ENCODE results near the gene TMEM132C. TPM values are rescaled to one million over a fixed set of nuclear protein-coding genes. Genes with fewer than 3 reads are reported as not detected.

Gene TMEM132C
- polyA plus RNA-seq, 1 of the 3 experiments (the other 2 are of a cell fraction): not detected

GRCh38 chr12:128513331-128513730 is 246.4 kb downstream of the TMEM132C start (continued):
- no peak for TF ChIP-seq IRF3 (IDR thresholded peaks at IDR 0.05; ENCODE audit: low read depth, low read length)
- TF ChIP-seq YY1 (IDR thresholded peaks at IDR 0.05; ENCODE audit: low read depth): no peak
- TF ChIP-seq EZH2phosphoT487 (IDR thresholded peaks at IDR 0.05; ENCODE audit: borderline replicate concordance, low read depth): no peak

- Histone ChIP-seq H3K36me3 (replicated peaks in 1 of 2; ENCODE audit: control insufficient read depth in 1 of 2, insufficient read depth in 2 of 2, low read length in 1 of 2) (no peaks in the 10 kb centered on the region), H3K27me3 (ENCODE audit: insufficient read depth) (no peaks in the 10 kb centered on the region), H3K9ac (no peak overlapping the region), H3F3A (replicated peaks; ENCODE audit: insufficient read depth) (no peaks in the 10 kb centered on the region), H3K4me3 (ENCODE audit: low read depth in 2 of 2, low read length in 1 of 2) (no peak overlapping the region), H3K79me2 (ENCODE audit: insufficient read depth) (no peaks in the 10 kb centered on the region), H4K20me1 (ENCODE audit: insufficient read depth) (no peaks in the 10 kb centered on the region), H3K4me1 (ENCODE audit: control insufficient read depth in 1 of 2, insufficient read depth in 2 of 2, low read depth in 1 of 2, low read length in 1 of 2) (no peaks in the 10 kb centered on the region), H3K9me3 (no peaks in the 10 kb centered on the region), H3K4me2 (no peak overlapping the region), H3K27ac (ENCODE audit: low read depth in 2 of 2, low read length in 1 of 2) (no peak overlapping the region), H3K9me2 (no peaks in the 10 kb centered on the region), H2AFZ (ENCODE audit: low read depth) (no peak overlapping the region)
- ChIA-PET POLR2A (no interaction called here), CTCF (no interaction called here)
- 23% methylated on average over 3 of the region's 6 CpGs for WGBS (ENCODE audit: low lambda C conversion rate)
- no peak for DNase-seq
- TF ChIP-seq CHD2 (IDR thresholded peaks at IDR 0.05; ENCODE audit: low read length, partially characterized antibody) (no peak), USF2 (IDR thresholded peaks at IDR 0.05; ENCODE audit: borderline replicate concordance, low read depth, low read length) (no peak), MAX (IDR thresholded peaks at IDR 0.05; ENCODE audit: low read depth) (no peak), PBX3 (IDR thresholded peaks at IDR 0.05) (no peak), ZBTB33 (IDR thresholded peaks at IDR 0.05; ENCODE audit: borderline replicate concordance, low read depth) (no peak), YY1 (IDR thresholded peaks at IDR 0.05; ENCODE audit: low read depth) (no peak), MEF2A (IDR thresholded peaks at IDR 0.05; ENCODE audit: borderline replicate concordance, low read depth) (no peak), FOXJ3 (CRISPR knock-in tag; IDR thresholded peaks at IDR 0.05) (no peak), REST (IDR thresholded peaks at IDR 0.05; ENCODE audit: low read depth, low read length) (no peak), GABPA (IDR thresholded peaks at IDR 0.05; ENCODE audit: low read depth) (no peak), RXRA (IDR thresholded peaks at IDR 0.05; ENCODE audit: borderline replicate concordance, low read depth) (no peak), IRF3 (IDR thresholded peaks at IDR 0.05; ENCODE audit: low read depth, low read length) (no peak), SIN3A (IDR thresholded peaks at IDR 0.05; ENCODE audit: borderline replicate concordance, low read depth, low read length) (no peak)
These were observed 246.9 kb downstream of the TMEM132C start for GRCh38 chr12:128513831-128514230.

All from SK-N-SH (cell line).